Loucy (cell line): ENCODE results near the gene NLGN1.

Experiments
- H2AFZ ChIP-seq: fragments of 200-600 bp; sonication (generic); 2 replicates; pipeline ENCODE4 v1.6.0; 2016; ENCODE audit warnings: antibody characterized with exemption, mild to moderate bottlenecking, low read length, moderate library complexity
- H3F3A ChIP-seq: fragments of 200-600 bp; 2 replicates; pipeline ENCODE4 v1.6.0; 2016; ENCODE audit warnings: antibody characterized with exemption, low read depth, mild to moderate bottlenecking
- H3K27me3 ChIP-seq: fragments of 200-600 bp; sonication (generic); 2 replicates; pipeline ENCODE4 v1.6.1; 2014; ENCODE audit warnings: low read length, mild to moderate bottlenecking; ENCODE audit not compliant: insufficient read depth, poor library complexity, severe bottlenecking
- H3K36me3 ChIP-seq: fragments of 200-600 bp; sonication (generic); 2 replicates; pipeline ENCODE4 v1.6.1; 2016; ENCODE audit warnings: low read length; ENCODE audit not compliant: insufficient read depth
- H3K4me1 ChIP-seq: fragments of 200-600 bp; sonication (generic); 2 replicates; pipeline ENCODE4 v1.5.1; 2014; ENCODE audit warnings: low read length, mild to moderate bottlenecking; ENCODE audit not compliant: insufficient read depth, poor library complexity, severe bottlenecking
- H3K4me2 ChIP-seq: fragments of 200-600 bp; sonication (generic); 2 replicates; pipeline ENCODE4 v1.6.0; 2014; ENCODE audit warnings: antibody characterized with exemption, low read length, low read depth, mild to moderate bottlenecking; ENCODE audit not compliant: poor library complexity, severe bottlenecking
- H3K4me3 ChIP-seq: fragments of 200-600 bp; sonication (generic); 2 replicates; pipeline ENCODE4 v1.5.1; 2014; ENCODE audit warnings: low read length, mild to moderate bottlenecking, mixed read lengths; ENCODE audit not compliant: poor library complexity, severe bottlenecking
- H3K79me2 ChIP-seq: fragments of 200-600 bp; sonication (generic); 2 replicates; pipeline ENCODE4 v1.6.1; 2014; ENCODE audit warnings: low read length; ENCODE audit not compliant: insufficient read depth
- H3K9ac ChIP-seq: fragments of 200-600 bp; sonication (generic); 2 replicates; pipeline ENCODE4 v1.6.0; 2014; ENCODE audit warnings: mild to moderate bottlenecking, low read depth, low read length, moderate library complexity; ENCODE audit not compliant: poor library complexity, severe bottlenecking
- H3K9me2 ChIP-seq: fragments of 200-600 bp; sonication (generic); replicated peaks from 2 replicates; pipeline ENCODE4 v1.6.1; 2016; ENCODE audit warnings: low read depth, low read length, mixed read lengths
- H3K9me3 ChIP-seq: fragments of 200-600 bp; sonication (generic); 2 replicates; pipeline ENCODE4 v1.6.1; 2014; ENCODE audit warnings: mild to moderate bottlenecking, antibody characterized with exemption, low read length, low read depth; ENCODE audit not compliant: insufficient read depth
- H4K20me1 ChIP-seq: fragments of 200-600 bp; sonication (generic); 2 replicates; pipeline ENCODE4 v1.6.0; 2014; ENCODE audit warnings: antibody characterized with exemption, low read length, mild to moderate bottlenecking; ENCODE audit not compliant: insufficient read depth, poor library complexity, severe bottlenecking
- EZH2phosphoT487 ChIP-seq: fragments of 200-600 bp; IDR thresholded peaks from 2 replicates; pipeline ENCODE4 v1.6.1; 2018; ENCODE audit warnings: antibody characterized with exemption, mild to moderate bottlenecking, moderate library complexity, borderline replicate concordance
- TF ChIP-seq, protein P1 (sequence below): fragments of 200-600 bp; sonication (generic); conservative IDR thresholded peaks from 2 replicates; pipeline ENCODE4 v1.5.1; 2014; ENCODE audit warnings: mild to moderate bottlenecking, antibody characterized with exemption, low read length

Gene NLGN1

DNA sequence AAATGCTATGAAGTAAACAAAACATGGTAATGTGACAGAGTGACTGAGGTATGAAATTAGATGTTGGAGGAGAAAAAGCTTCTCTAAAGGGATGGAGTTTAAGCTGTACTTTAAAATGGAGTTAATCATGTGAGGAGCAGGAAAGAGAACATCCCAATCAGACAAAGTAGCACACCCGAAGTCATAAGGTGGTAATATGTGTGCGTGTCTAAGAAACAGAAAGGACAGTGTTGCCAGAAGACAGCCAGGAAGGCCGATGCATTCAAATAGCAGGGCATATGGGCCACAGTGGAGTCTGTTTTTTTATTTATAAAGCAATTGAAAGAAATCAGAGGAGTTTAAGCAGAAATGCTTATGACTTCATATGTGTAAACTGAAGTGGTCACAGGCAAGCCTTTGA lies 376.3 kb downstream of the NLGN1 start:
- no peak overlapping the region for H3K4me3 ChIP-seq
- H2AFZ ChIP-seq = no peak overlapping the region
- H3K9me3 ChIP-seq = no peaks in the 10 kb centered on the region
- no peaks in the 10 kb centered on the region for H3K27me3 ChIP-seq
- no peaks in the 10 kb centered on the region for H3K79me2 ChIP-seq
- no peaks in the 10 kb centered on the region for H3K9me2 ChIP-seq
- no peaks in the 10 kb centered on the region for H4K20me1 ChIP-seq
- H3K4me1 ChIP-seq = no peaks in the 10 kb centered on the region
- no peak overlapping the region for H3K9ac ChIP-seq
- H3K36me3 ChIP-seq = no peaks in the 10 kb centered on the region
- no peaks in the 10 kb centered on the region for H3F3A ChIP-seq
- no peak for TF ChIP-seq EZH2phosphoT487
- TF ChIP-seq, protein P1, sequence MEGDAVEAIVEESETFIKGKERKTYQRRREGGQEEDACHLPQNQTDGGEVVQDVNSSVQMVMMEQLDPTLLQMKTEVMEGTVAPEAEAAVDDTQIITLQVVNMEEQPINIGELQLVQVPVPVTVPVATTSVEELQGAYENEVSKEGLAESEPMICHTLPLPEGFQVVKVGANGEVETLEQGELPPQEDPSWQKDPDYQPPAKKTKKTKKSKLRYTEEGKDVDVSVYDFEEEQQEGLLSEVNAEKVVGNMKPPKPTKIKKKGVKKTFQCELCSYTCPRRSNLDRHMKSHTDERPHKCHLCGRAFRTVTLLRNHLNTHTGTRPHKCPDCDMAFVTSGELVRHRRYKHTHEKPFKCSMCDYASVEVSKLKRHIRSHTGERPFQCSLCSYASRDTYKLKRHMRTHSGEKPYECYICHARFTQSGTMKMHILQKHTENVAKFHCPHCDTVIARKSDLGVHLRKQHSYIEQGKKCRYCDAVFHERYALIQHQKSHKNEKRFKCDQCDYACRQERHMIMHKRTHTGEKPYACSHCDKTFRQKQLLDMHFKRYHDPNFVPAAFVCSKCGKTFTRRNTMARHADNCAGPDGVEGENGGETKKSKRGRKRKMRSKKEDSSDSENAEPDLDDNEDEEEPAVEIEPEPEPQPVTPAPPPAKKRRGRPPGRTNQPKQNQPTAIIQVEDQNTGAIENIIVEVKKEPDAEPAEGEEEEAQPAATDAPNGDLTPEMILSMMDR = no peak
- H3K4me2 ChIP-seq = no peak overlapping the region

GRCh38 chr3:173774294-173774693 lies 376.8 kb downstream of the NLGN1 start:
- Histone ChIP-seq H3K9me2 (no peaks in the 10 kb centered on the region), H3K79me2 (no peaks in the 10 kb centered on the region), H3K27me3 (no peaks in the 10 kb centered on the region), H3K9ac (no peak overlapping the region), H4K20me1 (no peaks in the 10 kb centered on the region), H3F3A (no peaks in the 10 kb centered on the region), H3K36me3 (no peaks in the 10 kb centered on the region), H2AFZ (no peak overlapping the region), H3K4me2 (no peak overlapping the region), H3K4me3 (no peak overlapping the region), H3K4me1 (no peaks in the 10 kb centered on the region), H3K9me3 (no peaks in the 10 kb centered on the region)
- no peak for TF ChIP-seq EZH2phosphoT487
- TF ChIP-seq, protein P1 = no peak

DNA sequence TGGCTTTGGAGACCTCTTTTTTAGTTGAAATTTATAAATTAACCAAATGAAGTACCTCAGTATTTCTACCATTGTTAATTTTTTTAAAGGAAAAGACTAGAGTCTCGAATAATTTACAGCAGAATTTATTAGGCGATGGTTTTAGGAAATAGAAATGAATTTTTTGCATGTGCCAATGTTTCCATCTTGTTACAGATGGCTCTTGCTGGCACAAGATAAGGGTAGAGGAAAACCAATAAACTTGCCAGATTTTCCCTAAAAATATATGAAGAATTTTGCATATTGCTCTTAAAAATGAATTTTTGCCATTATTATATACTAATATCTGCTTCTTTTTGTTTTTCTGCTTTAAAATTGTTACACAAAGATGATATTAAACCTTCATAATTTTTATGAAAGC lies 380.7 kb downstream of the NLGN1 start:
- no peak overlapping the region for H3K9ac ChIP-seq
- TF ChIP-seq, protein P1 = no peak
- TF ChIP-seq EZH2phosphoT487 = no peak

More for the DNA sequence above, 380.7 kb downstream of the NLGN1 start:
- Histone ChIP-seq H3K4me2 (no peak overlapping the region), H3K9me3 (no peaks in the 10 kb centered on the region), H3K4me1 (no peaks in the 10 kb centered on the region), H2AFZ (no peak overlapping the region), H3K27me3 (no peaks in the 10 kb centered on the region), H3K79me2 (no peaks in the 10 kb centered on the region), H3K4me3 (no peak overlapping the region), H4K20me1 (no peaks in the 10 kb centered on the region), H3F3A (no peaks in the 10 kb centered on the region), H3K9me2 (no peaks in the 10 kb centered on the region), H3K36me3 (no peaks in the 10 kb centered on the region)
